H9 (cell line): ENCODE measurements around the gene SORD. TPM values are rescaled to one million over a fixed set of nuclear protein-coding genes. Genes with fewer than 3 reads are reported as not detected.

Experiments
- DNase-seq: peaks from one replicate; pipeline ENCODE4 v3.0.0-alpha.2; 2017
- H2AFZ ChIP-seq: one replicate; pipeline ENCODE4 v1.6.1; 2013; ENCODE audit warnings: mild to moderate bottlenecking, low read length, control low read depth, moderate library complexity
- H2AK5ac ChIP-seq: 2 replicates; pipeline ENCODE4 v1.6.1; 2013; ENCODE audit warnings: low read length, control low read depth, mixed read lengths; ENCODE audit not compliant: insufficient read length
- H2BK120ac ChIP-seq: one replicate; pipeline ENCODE4 v1.6.1; 2013; ENCODE audit warnings: low read depth, mild to moderate bottlenecking, low read length, control low read depth, inconsistent platforms; ENCODE audit not compliant: poor library complexity, severe bottlenecking
- H2BK12ac ChIP-seq: 2 replicates; pipeline ENCODE4 v1.6.1; 2013; ENCODE audit warnings: low read length, control low read depth, mixed read lengths, low read depth; ENCODE audit not compliant: insufficient read length
- H2BK15ac ChIP-seq: 2 replicates; pipeline ENCODE4 v1.6.1; 2013; ENCODE audit warnings: low read depth, low read length, control low read depth
- H2BK20ac ChIP-seq: one replicate; pipeline ENCODE4 v1.6.1; 2013; ENCODE audit warnings: low read depth, mild to moderate bottlenecking, low read length, control low read depth, inconsistent platforms; ENCODE audit not compliant: poor library complexity, severe bottlenecking
- H2BK5ac ChIP-seq: 2 replicates; pipeline ENCODE4 v1.6.1; 2013; ENCODE audit warnings: low read length, control low read depth, mixed read lengths; ENCODE audit not compliant: insufficient read length
- H3K14ac ChIP-seq: 2 replicates; pipeline ENCODE4 v1.6.1; 2013; ENCODE audit warnings: low read length, control low read depth; ENCODE audit not compliant: insufficient read depth
- H3K18ac ChIP-seq: 2 replicates; pipeline ENCODE4 v1.6.1; 2013; ENCODE audit warnings: low read depth, mild to moderate bottlenecking, mixed read lengths, low read length, control low read depth; ENCODE audit not compliant: insufficient read length
- H3K23ac ChIP-seq: 2 replicates; pipeline ENCODE4 v1.6.1; 2013; ENCODE audit warnings: low read length, control low read depth, mixed read lengths, low read depth; ENCODE audit not compliant: insufficient read length
- H3K23me2 ChIP-seq: 2 replicates; pipeline ENCODE4 v1.6.1; 2013; ENCODE audit warnings: low read depth, mild to moderate bottlenecking, mixed read lengths, low read length, control low read depth; ENCODE audit not compliant: insufficient read length, poor library complexity, severe bottlenecking
- H3K27ac ChIP-seq: 2 replicates; pipeline ENCODE4 v1.5.1; 2013; ENCODE audit warnings: low read length, control low read depth, mixed read lengths, low read depth; ENCODE audit not compliant: insufficient read length
- H3K27me3 ChIP-seq: 2 replicates; pipeline ENCODE4 v1.6.1; 2013; ENCODE audit warnings: low read length, control low read depth, inconsistent platforms; ENCODE audit not compliant: insufficient read depth
- H3K4ac ChIP-seq: 2 replicates; pipeline ENCODE4 v1.6.1; 2013; ENCODE audit warnings: low read depth, mild to moderate bottlenecking, control low read depth, inconsistent platforms, low read length, moderate library complexity
- H3K4me1 ChIP-seq: 2 replicates; pipeline ENCODE4 v1.6.1; 2013; ENCODE audit warnings: low read length, control low read depth, inconsistent platforms; ENCODE audit not compliant: insufficient read depth
- H3K4me2 ChIP-seq: 2 replicates; pipeline ENCODE4 v1.6.1; 2013; ENCODE audit warnings: low read length, control low read depth, mixed read lengths; ENCODE audit not compliant: insufficient read length, insufficient read depth
- H3K56ac ChIP-seq: 2 replicates; pipeline ENCODE4 v1.6.1; 2013; ENCODE audit warnings: low read depth, mild to moderate bottlenecking, mixed read lengths, low read length, control low read depth; ENCODE audit not compliant: insufficient read length
- H3K79me1 ChIP-seq: 2 replicates; pipeline ENCODE4 v1.6.1; 2013; ENCODE audit warnings: low read depth, mild to moderate bottlenecking, moderate library complexity, low read length, control low read depth, inconsistent platforms; ENCODE audit not compliant: insufficient read depth, poor library complexity, severe bottlenecking
- H3K79me2 ChIP-seq: 2 replicates; pipeline ENCODE4 v1.6.1; 2013; ENCODE audit warnings: low read length, control low read depth, inconsistent platforms; ENCODE audit not compliant: insufficient read depth
- H3K9ac ChIP-seq: 2 replicates; pipeline ENCODE4 v1.6.1; 2013; ENCODE audit warnings: low read length, control low read depth, mixed read lengths; ENCODE audit not compliant: insufficient read length; ENCODE audit errors: extremely low read depth
- H3K9me3 ChIP-seq: one replicate; pipeline ENCODE4 v1.6.1; 2013; ENCODE audit warnings: low read depth, low read length, inconsistent platforms; ENCODE audit not compliant: control insufficient read depth
- H3T11ph ChIP-seq: one replicate; pipeline ENCODE4 v1.6.1; 2013; ENCODE audit warnings: mild to moderate bottlenecking, low read length, control low read depth, inconsistent platforms
- H4K20me1 ChIP-seq: one replicate; pipeline ENCODE4 v1.6.1; 2013; ENCODE audit not compliant: control insufficient read depth, insufficient read length, insufficient read depth
- H4K5ac ChIP-seq: 2 replicates; pipeline ENCODE4 v1.6.1; 2013; ENCODE audit warnings: low read depth, mild to moderate bottlenecking, mixed read lengths, low read length, control low read depth; ENCODE audit not compliant: insufficient read length
- H4K8ac ChIP-seq: replicated peaks from 2 replicates; pipeline ENCODE4 v1.6.1; 2013; ENCODE audit warnings: low read length, control low read depth, mixed read lengths, low read depth; ENCODE audit not compliant: insufficient read length
- H4K91ac ChIP-seq: 2 replicates; pipeline ENCODE4 v1.6.1; 2013; ENCODE audit warnings: low read depth, mild to moderate bottlenecking, moderate library complexity, mixed read lengths, low read length, control low read depth; ENCODE audit not compliant: insufficient read length
- H3K27ac Mint-ChIP-seq, 3 experiments: 2 replicates in 2 of 3; 3 replicates in 1 of 3; pipeline ENCODE4 v1.8.0; 2020 to 2021; ENCODE audit warnings: mixed read lengths in 3 of 3, mild to moderate bottlenecking in 1 of 3, moderate library complexity in 1 of 3
- H3K27me3 Mint-ChIP-seq: 2 replicates; pipeline ENCODE4 v1.8.0; 2021; ENCODE audit warnings: low read depth, mild to moderate bottlenecking, moderate library complexity, mixed read lengths
- H3K36me3 Mint-ChIP-seq, 3 experiments: 2 replicates in 2 of 3; 3 replicates in 1 of 3; pipeline ENCODE4 v1.8.0; 2020 to 2021; ENCODE audit warnings: low read depth in 3 of 3, mixed read lengths in 3 of 3; ENCODE audit not compliant: insufficient read depth in 1 of 3
- H3K4me1 Mint-ChIP-seq, 2 experiments: 2 replicates each; pipeline ENCODE4 v1.8.0; 2020; ENCODE audit warnings: mixed read lengths in 2 of 2
- H3K4me3 Mint-ChIP-seq, 2 experiments: 2 replicates in 1 of 2; 3 replicates in 1 of 2; pipeline ENCODE4 v1.8.0; 2020 to 2021; ENCODE audit warnings: mild to moderate bottlenecking in 2 of 2, mixed read lengths in 2 of 2, moderate library complexity in 1 of 2
- H3K9me3 Mint-ChIP-seq, 2 experiments: 2 replicates in 1 of 2; 3 replicates in 1 of 2; pipeline ENCODE4 v1.8.0; 2020; ENCODE audit warnings: mild to moderate bottlenecking in 2 of 2, mixed read lengths in 2 of 2, moderate library complexity in 1 of 2
- CTCF ChIP-seq: fragments of 200-600 bp; sonication (generic); conservative IDR thresholded peaks from 3 replicates; pipeline ENCODE4 v1.8.0; 2021; ENCODE audit warnings: antibody characterized with exemption, mild to moderate bottlenecking
- total RNA-seq: library from RNA; stranded (reverse); gene quantifications from 2 replicates; pipeline ENCODE4 v1.2.1, GENCODE V29; 2021

Gene SORD
- total RNA-seq, 1 experiment from 2014 or later, result 35.2 TPM

GRCh38 chr15:45123397-45123796 lies 100.4 kb downstream of the SORD start:
- Histone ChIP-seq H2BK15ac (no peak overlapping the region), H4K20me1 (no peaks in the 10 kb centered on the region), H2BK20ac (no peak overlapping the region), H3K27me3 (peaks cover 20% of the 10 kb centered on the region), H4K5ac (no peak overlapping the region), H2AK5ac (no peak overlapping the region), H3K18ac (no peak overlapping the region), H3K9me3 (no peaks in the 10 kb centered on the region), H3K79me1 (no peaks in the 10 kb centered on the region), H4K91ac (no peak overlapping the region), H2AFZ (no peak overlapping the region), H3K9ac (no peak overlapping the region), H2BK12ac (no peak overlapping the region), H3K4me2 (no peak overlapping the region), H3K23me2 (no peaks in the 10 kb centered on the region), H3K27ac (no peak overlapping the region), H3T11ph (no peak overlapping the region), H3K14ac (no peak overlapping the region), H3K56ac (no peak overlapping the region), H3K4me1 (no peaks in the 10 kb centered on the region), H4K8ac (no peak overlapping the region), H3K79me2 (no peaks in the 10 kb centered on the region), H2BK120ac (no peak overlapping the region), H3K23ac (no peak overlapping the region), H2BK5ac (no peak overlapping the region), H3K4ac (no peak overlapping the region)
- H3K36me3 Mint-ChIP-seq, result no peaks in the 10 kb centered on the region; a peak in 1 of 7 replicates
- no peak overlapping the region for H3K4me3 Mint-ChIP-seq
- H3K27me3 Mint-ChIP-seq, result peaks cover 79% of the 10 kb centered on the region
- H3K9me3 Mint-ChIP-seq, result no peaks in the 10 kb centered on the region
- H3K27ac Mint-ChIP-seq, result no peak overlapping the region
- H3K4me1 Mint-ChIP-seq, result peaks cover under 1 to 3% of the 10 kb centered on the region in 2 experiments; a peak in 2 of 4 replicates
- TF ChIP-seq CTCF, result no peak
- DNase-seq, result no peak
